CD4-positive, alpha-beta memory T cell (primary cell): ENCODE measurements around the gene HOXD10. TPM values are rescaled to one million over a fixed set of nuclear protein-coding genes. Genes with fewer than 3 reads are reported as not detected.

Experiments
- CTCF ChIA-PET: fragments of 350-600 bp; sonication (Branson Sonifier 250); formaldehyde crosslinking; loops from one replicate; lab custom pipeline; 2021; ENCODE audit warnings: inconsistent platforms; ENCODE audit not compliant: partially characterized antibody; lab: Charles Lee
- POLR2A ChIA-PET: fragments of 350-600 bp; sonication (Branson Sonifier 250); formaldehyde crosslinking; loops from one replicate; lab custom pipeline; 2021; ENCODE audit not compliant: partially characterized antibody; lab: Charles Lee
- DNase-seq, 5 donors: peaks; one replicate each; pipeline versions ENCODE4 v3.0.0 to v3.0.0-alpha.2; 2020 to 2022; ENCODE audit warnings: mixed read lengths in 1 of 5
- H3K27ac ChIP-seq: one replicate; pipeline ENCODE4 v1.7.0; 2013; ENCODE audit warnings: low read depth, low read length
- H3K27me3 ChIP-seq: 2 replicates; pipeline ENCODE4 v1.7.0; 2013; ENCODE audit warnings: mild to moderate bottlenecking, low read length, moderate library complexity; ENCODE audit not compliant: insufficient read depth
- H3K36me3 ChIP-seq: 2 replicates; pipeline ENCODE4 v1.7.0; 2013; ENCODE audit warnings: mild to moderate bottlenecking, low read length, moderate library complexity; ENCODE audit not compliant: insufficient read depth
- H3K4me1 ChIP-seq: 2 replicates; pipeline ENCODE4 v1.7.0; 2013; ENCODE audit warnings: mild to moderate bottlenecking, low read length, moderate library complexity; ENCODE audit not compliant: insufficient read depth
- H3K4me3 ChIP-seq, 2 donors: one replicate each; pipeline ENCODE4 v1.7.0; 2013; ENCODE audit warnings: low read length in 2 of 2, mild to moderate bottlenecking in 1 of 2
- H3K9me3 ChIP-seq, 2 donors: one replicate each; pipeline ENCODE4 v1.7.0; 2013; ENCODE audit warnings: low read length in 2 of 2, control low read depth in 1 of 2; ENCODE audit not compliant: control insufficient read depth in 1 of 2
- H3K27ac Mint-ChIP-seq, 7 donors: one replicate each; pipeline ENCODE4 v1.8.0; 2020 to 2021; ENCODE audit warnings: mixed read lengths in 7 of 7, mild to moderate bottlenecking in 6 of 7, inconsistent platforms in 3 of 7, moderate library complexity in 3 of 7
- H3K27me3 Mint-ChIP-seq, 2 donors: one replicate each; pipeline ENCODE4 v1.8.0; 2020 to 2021; ENCODE audit warnings: mixed read lengths in 2 of 2
- H3K36me3 Mint-ChIP-seq, 2 donors: one replicate each; pipeline ENCODE4 v1.8.0; 2020 to 2021; ENCODE audit warnings: mixed read lengths in 2 of 2, inconsistent platforms in 1 of 2, mild to moderate bottlenecking in 1 of 2
- H3K4me1 Mint-ChIP-seq, 4 donors: one replicate each; pipeline ENCODE4 v1.8.0; 2020 to 2021; ENCODE audit warnings: mixed read lengths in 4 of 4, mild to moderate bottlenecking in 1 of 4
- H3K4me3 Mint-ChIP-seq, 8 donors: one replicate each; pipeline ENCODE4 v1.8.0; 2020 to 2021; ENCODE audit warnings: mixed read lengths in 8 of 8, mild to moderate bottlenecking in 7 of 8, moderate library complexity in 6 of 8, inconsistent platforms in 3 of 8
- H3K9me3 Mint-ChIP-seq, 8 donors: one replicate each; pipeline ENCODE4 v1.8.0; 2020 to 2021; ENCODE audit warnings: mixed read lengths in 8 of 8, mild to moderate bottlenecking in 5 of 8, inconsistent platforms in 3 of 8, moderate library complexity in 1 of 8
- intact Hi-C: fragments of 100-400 bp; cut with micrococcal nuclease; formaldehyde crosslinking; loops from one replicate; pipeline ENCODE4 v1.15.1; 2023
- polyA plus RNA-seq, 2 donors: library from polyadenylated mRNA; unstranded; fragments of 300-500 nt; fragmentation: Illumina TruSeq; gene quantifications; one replicate each; pipeline ENCODE4 v1.2.3, GENCODE V29; 2021
- total RNA-seq, 2 experiments: library from RNA; stranded (reverse); gene quantifications; one replicate each; pipeline ENCODE4 v1.2.3, GENCODE V29; 2021

The HOXD10 gene
- total and polyA plus RNA-seq, 4 experiments from 2014 or later = not detected

- H3K27me3 ChIP-seq = peaks cover 89% of the 10 kb centered on the region
Measured at GRCh38 chr2:176092270-176093144, 24.1 kb upstream of the HOXD10 start, which contains the start of gene HOXD13. TSS of gene HOXD13 (plus strand) at chr2:176092721. CDS start at chr2:176092891, 170 bp downstream.

DNA sequence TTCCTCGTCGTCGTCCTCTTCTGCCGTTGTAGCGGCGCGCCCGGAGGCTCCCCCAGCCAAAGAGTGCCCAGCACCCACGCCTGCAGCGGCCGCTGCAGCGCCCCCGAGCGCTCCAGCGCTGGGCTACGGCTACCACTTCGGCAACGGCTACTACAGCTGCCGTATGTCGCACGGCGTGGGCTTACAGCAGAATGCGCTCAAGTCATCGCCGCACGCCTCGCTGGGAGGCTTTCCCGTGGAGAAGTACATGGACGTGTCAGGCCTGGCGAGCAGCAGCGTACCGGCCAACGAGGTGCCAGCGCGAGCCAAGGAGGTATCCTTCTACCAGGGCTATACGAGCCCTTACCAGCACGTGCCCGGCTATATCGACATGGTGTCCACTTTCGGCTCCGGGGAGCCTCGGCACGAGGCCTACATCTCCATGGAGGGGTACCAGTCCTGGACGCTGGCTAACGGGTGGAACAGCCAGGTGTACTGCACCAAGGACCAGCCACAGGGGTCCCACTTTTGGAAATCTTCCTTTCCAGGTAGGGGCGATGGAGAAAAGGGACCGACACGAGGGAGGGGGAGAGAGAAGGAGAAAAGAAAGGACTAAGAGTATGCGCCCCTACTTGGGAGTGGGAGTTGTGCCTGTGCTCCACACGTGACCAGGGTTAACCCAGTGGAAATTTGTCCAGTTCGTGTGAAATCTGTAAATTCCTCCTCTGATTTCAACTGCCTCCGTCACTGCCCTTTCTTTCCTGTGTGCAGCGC lies 23.3 kb upstream of the HOXD10 start:
- Histone ChIP-seq H3K36me3 (no peaks in the 10 kb centered on the region), H3K27ac (no peak overlapping the region), H3K27me3 (peaks cover 89% of the 10 kb centered on the region), H3K4me3 (peak overlapping the region in 1 of 2 donors; percentile 7), H3K9me3 (no peaks in the 10 kb centered on the region), H3K4me1 (peaks cover 30% of the 10 kb centered on the region)
- no peak for DNase-seq
- Mint-ChIP-seq H3K4me1 (peaks cover 20 to 64% (median 34%) of the 10 kb centered on the region in 4 donors), H3K4me3 (peak overlapping the region in 7 of 8 donors; percentile 6 to 85 (median 45)), H3K27ac (peak overlapping the region in 3 of 7 donors; percentile 78 to 90 (median 85)), H3K36me3 (peaks cover 7 to 10% of the 10 kb centered on the region in 2 donors), H3K27me3 (peaks cover 79 to 84% of the 10 kb centered on the region in 2 donors), H3K9me3 (peaks cover 0 to 42% (median 32%) of the 10 kb centered on the region in 8 donors)
- ChIA-PET POLR2A (no interaction called here), CTCF (interaction anchor here (0.8 kb wide), 1 partner anchor 11 kb away, joined by 3 read pairs; no protein-coding TSS in a partner anchor)
- intact Hi-C loops = loop anchor here (5.0 kb wide), 1 partner anchor 1756 kb away; no protein-coding TSS in a partner anchor

More at GRCh38 chr2:176092270-176093144, 24.1 kb upstream of the HOXD10 start, which contains the start of gene HOXD13:
- Mint-ChIP-seq H3K4me1 (peaks cover 16 to 64% (median 31%) of the 10 kb centered on the region in 4 donors), H3K27ac (peak within 1 kb of the TSS in 6 of 7 donors; percentile 30 to 92 (median 72)), H3K27me3 (peaks cover 78 to 84% of the 10 kb centered on the region in 2 donors), H3K9me3 (peaks cover 0 to 47% (median 33%) of the 10 kb centered on the region in 8 donors), H3K4me3 (peak within 1 kb of the TSS; percentile 22 to 85 (median 61)), H3K36me3 (peaks cover 7 to 8% of the 10 kb centered on the region in 2 donors)
- DNase-seq = no peak
- Histone ChIP-seq H3K4me3 (peak within 1 kb of the TSS in 1 of 2 donors; percentile 7), H3K4me1 (peaks cover 30% of the 10 kb centered on the region), H3K27ac (no peak within 1 kb of the TSS), H3K9me3 (no peaks in the 10 kb centered on the region), H3K36me3 (no peaks in the 10 kb centered on the region)
- POLR2A ChIA-PET = no interaction called here
- intact Hi-C loops = loop anchor here (5.0 kb wide), 1 partner anchor 1755 kb away; no protein-coding TSS in a partner anchor
- CTCF ChIA-PET = no interaction called here

- peaks cover 7 to 10% of the 10 kb centered on the region in 2 donors for H3K36me3 Mint-ChIP-seq
- Histone ChIP-seq H3K4me3 (no peak overlapping the region), H3K27me3 (peaks cover 89% of the 10 kb centered on the region), H3K36me3 (no peaks in the 10 kb centered on the region), H3K4me1 (peaks cover 27% of the 10 kb centered on the region), H3K27ac (no peak overlapping the region), H3K9me3 (no peaks in the 10 kb centered on the region)
- CTCF ChIA-PET = interaction anchor here (0.8 kb wide), 1 partner anchor 11 kb away, joined by 3 read pairs; no protein-coding TSS in a partner anchor
- peaks cover 18 to 61% (median 33%) of the 10 kb centered on the region in 4 donors for H3K4me1 Mint-ChIP-seq
- peaks cover 0 to 42% (median 31%) of the 10 kb centered on the region in 8 donors for H3K9me3 Mint-ChIP-seq
- H3K27ac Mint-ChIP-seq = peak overlapping the region in 3 of 7 donors; percentile 50 to 90 (median 78)
- peaks cover 79 to 84% of the 10 kb centered on the region in 2 donors for H3K27me3 Mint-ChIP-seq
- POLR2A ChIA-PET = no interaction called here
- peak overlapping the region in 7 of 8 donors; percentile 6 to 85 (median 23) for H3K4me3 Mint-ChIP-seq
- intact Hi-C loops = loop anchor here (5.0 kb wide), 1 partner anchor 1757 kb away; no protein-coding TSS in a partner anchor
- DNase-seq = no peak
Measured at GRCh38 chr2:176093898-176094249, 22.7 kb upstream of the HOXD10 start.

GRCh38 chr2:176094349-176094748 lies 22.2 kb upstream of the HOXD10 start:
- Mint-ChIP-seq H3K4me1 (peaks cover 18 to 59% (median 35%) of the 10 kb centered on the region in 4 donors), H3K27ac (peak overlapping the region in 2 of 7 donors; percentile 78 to 90), H3K9me3 (peaks cover 0 to 43% (median 29%) of the 10 kb centered on the region in 8 donors), H3K27me3 (peaks cover 79 to 82% of the 10 kb centered on the region in 2 donors), H3K36me3 (peaks cover 7 to 9% of the 10 kb centered on the region in 2 donors), H3K4me3 (peak overlapping the region in 1 of 8 donors; percentile 85)
- Histone ChIP-seq H3K4me3 (no peak overlapping the region), H3K36me3 (no peaks in the 10 kb centered on the region), H3K9me3 (no peaks in the 10 kb centered on the region), H3K27me3 (peaks cover 89% of the 10 kb centered on the region), H3K4me1 (peaks cover 27% of the 10 kb centered on the region), H3K27ac (no peak overlapping the region)
- no peak for DNase-seq
- ChIA-PET POLR2A (no interaction called here), CTCF (interaction anchor here (0.8 kb wide), 1 partner anchor 12 kb away, joined by 3 read pairs; no protein-coding TSS in a partner anchor)
- intact Hi-C loops = loop anchor here (5.0 kb wide), 1 partner anchor 1757 kb away; no protein-coding TSS in a partner anchor

DNA sequence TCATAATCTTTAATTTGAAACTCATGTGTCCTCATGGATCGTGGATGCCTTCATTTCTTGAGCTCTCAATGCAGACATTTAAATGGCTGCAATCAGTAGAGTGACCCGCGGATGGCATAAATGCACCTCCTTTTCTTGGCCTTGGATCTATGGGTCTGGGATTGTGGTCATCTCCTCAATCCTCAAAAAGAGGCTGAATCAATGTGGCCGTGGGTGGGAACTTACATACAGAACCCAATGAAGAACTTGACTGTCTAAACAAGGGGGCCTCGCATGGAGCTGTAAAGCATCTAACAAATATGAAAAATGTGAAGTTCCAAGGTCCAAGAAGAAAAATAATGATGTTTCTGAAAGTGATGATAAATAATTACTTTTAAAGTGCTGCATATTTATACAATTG lies 21.2 kb upstream of the HOXD10 start:
- Mint-ChIP-seq H3K4me3 (peak overlapping the region in 1 of 8 donors; percentile 18), H3K27me3 (peaks cover 77 to 79% of the 10 kb centered on the region in 2 donors), H3K4me1 (peaks cover 18 to 52% (median 36%) of the 10 kb centered on the region in 4 donors), H3K36me3 (peaks cover 7 to 8% of the 10 kb centered on the region in 2 donors), H3K9me3 (peaks cover 0 to 43% (median 27%) of the 10 kb centered on the region in 8 donors), H3K27ac (peak overlapping the region in 1 of 7 donors; percentile 28)
- no peak for DNase-seq
- Histone ChIP-seq H3K36me3 (no peaks in the 10 kb centered on the region), H3K9me3 (no peaks in the 10 kb centered on the region), H3K27ac (no peak overlapping the region), H3K27me3 (peaks cover 81% of the 10 kb centered on the region), H3K4me3 (no peak overlapping the region), H3K4me1 (peaks cover 27% of the 10 kb centered on the region)
- intact Hi-C loops = no loop called here
- ChIA-PET CTCF (interaction anchor here (0.8 to 4.1 kb wide), 3 partner anchors 37 to 1201 kb away, joined by 3 to 111 read pairs (median 3); no protein-coding TSS in a partner anchor), POLR2A (interaction anchor here (1.9 kb wide), 1 partner anchor 36 kb away, joined by 5 read pairs; no protein-coding TSS in a partner anchor)

DNA sequence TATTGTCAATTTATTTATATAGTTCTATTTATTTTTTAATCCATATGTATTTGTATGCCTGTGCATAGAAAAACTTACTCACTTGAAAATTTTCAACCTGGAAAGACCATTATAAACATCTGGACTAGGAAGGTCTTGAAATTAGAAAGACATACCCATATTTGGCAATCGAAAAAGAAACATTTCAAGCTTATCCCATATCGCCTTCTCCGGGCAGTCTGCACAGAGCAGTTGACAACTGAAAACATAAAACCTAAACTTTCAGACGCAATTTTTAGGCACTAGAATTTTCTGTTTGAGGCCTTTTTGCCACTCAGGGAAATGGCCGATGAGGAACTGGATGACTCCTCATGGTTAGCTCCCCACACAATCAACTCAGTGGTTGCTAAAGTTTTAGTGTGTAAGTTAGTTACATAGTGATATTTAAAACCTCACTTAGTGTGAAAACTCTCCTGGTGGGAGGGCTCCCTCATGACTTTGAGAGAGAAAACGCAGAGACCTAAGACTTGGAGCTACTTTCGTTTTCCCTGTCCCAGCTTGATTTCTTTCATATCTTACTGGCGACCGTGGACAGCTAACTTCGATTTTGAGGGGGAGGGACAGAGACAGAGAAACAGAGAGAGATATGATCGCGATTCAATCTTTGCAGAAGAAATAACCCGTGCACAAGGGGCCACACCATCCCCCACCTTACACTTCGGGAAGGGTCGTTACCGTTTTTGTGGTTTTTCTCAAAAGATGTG lies 20.2 kb upstream of the HOXD10 start:
- ChIA-PET POLR2A (interaction anchor here (1.2 to 1.9 kb wide), 2 partner anchors 11 to 35 kb away, joined by 3 to 5 read pairs; no protein-coding TSS in a partner anchor), CTCF (interaction anchor here (0.7 to 4.1 kb wide), 17 partner anchors 11 to 1200 kb away, joined by 3 to 111 read pairs (median 3); no protein-coding TSS in a partner anchor)
- peak overlapping the region; percentile 51 to 87 (median 82) for H3K4me3 Mint-ChIP-seq
- H3K9me3 ChIP-seq = no peaks in the 10 kb centered on the region
- peaks cover 27% of the 10 kb centered on the region for H3K4me1 ChIP-seq
- no peaks in the 10 kb centered on the region for H3K36me3 ChIP-seq
- H3K27ac Mint-ChIP-seq = peak overlapping the region in 2 of 7 donors; percentile 75 to 83
- H3K27me3 Mint-ChIP-seq = peaks cover 77 to 78% of the 10 kb centered on the region in 2 donors
- peaks cover 80% of the 10 kb centered on the region for H3K27me3 ChIP-seq
- no peak overlapping the region for H3K27ac ChIP-seq
- peaks cover 18 to 47% (median 35%) of the 10 kb centered on the region in 4 donors for H3K4me1 Mint-ChIP-seq
- DNase-seq = no peak
- H3K36me3 Mint-ChIP-seq = peaks cover 7 to 8% of the 10 kb centered on the region in 2 donors
- H3K9me3 Mint-ChIP-seq = peaks cover 0 to 41% (median 20%) of the 10 kb centered on the region in 8 donors
- intact Hi-C loops = loop anchor here (1.0 to 2.0 kb wide), 3 partner anchors 8 to 1060 kb away; no protein-coding TSS in a partner anchor
- peak overlapping the region; percentile 1 to 54 for H3K4me3 ChIP-seq
